Heart right ventricle (tissue), 16 donors: ENCODE measurements around the gene GHSR. TPM values are rescaled to one million over a fixed set of nuclear protein-coding genes. Genes with fewer than 3 reads are reported as not detected.

Experiments used
- ATAC-seq, 8 donors: fragments of 200-7000 bp; cut with Tn5 transposase; one replicate each; pipeline ENCODE4 v1.9.1; 2020; ENCODE audit warnings: mild to moderate bottlenecking in 8 of 8, moderate library complexity in 8 of 8, moderate number of reproducible peaks in 1 of 8
- DNase-seq, 2 donors: peaks; one replicate each; pipeline ENCODE4 v3.0.0-alpha.2; 2020
- H3K27ac ChIP-seq, 10 donors: fragments of 200-600 bp; sonication (generic) in 2 of 10; one replicate each; pipeline versions ENCODE4 v1.5.0 to v1.8.0; 2020 to 2022; ENCODE audit warnings: mild to moderate bottlenecking in 3 of 10
- H3K27me3 ChIP-seq, 7 donors: fragments of 200-600 bp; one replicate each; pipeline ENCODE4 v1.8.0; 2021 to 2022; ENCODE audit warnings: mild to moderate bottlenecking in 2 of 7
- H3K36me3 ChIP-seq, 9 donors: fragments of 200-600 bp; sonication (generic) in 1 of 9; one replicate each; pipeline versions ENCODE4 v1.5.0 to v1.8.0; 2020 to 2022; ENCODE audit warnings: mild to moderate bottlenecking in 2 of 9
- H3K4me1 ChIP-seq, 9 donors: fragments of 200-600 bp; sonication (generic) in 1 of 9; one replicate each; pipeline versions ENCODE4 v1.5.0 to v1.8.0; 2020 to 2022; ENCODE audit warnings: mild to moderate bottlenecking in 4 of 9
- H3K4me3 ChIP-seq, 10 donors: fragments of 200-600 bp; sonication (generic) in 2 of 10; one replicate each; pipeline versions ENCODE4 v1.5.0 to v1.8.0; 2020 to 2022; ENCODE audit warnings: mild to moderate bottlenecking in 7 of 10, moderate library complexity in 2 of 10
- H3K9me3 ChIP-seq, 11 donors: fragments of 200-600 bp in 10 of 11; sonication (generic) in 2 of 11; one replicate each; pipeline versions ENCODE4 v1.5.0 to v1.8.0; 2013 to 2022; ENCODE audit warnings: mild to moderate bottlenecking in 2 of 11, control low read depth in 1 of 11, moderate library complexity in 1 of 11
- WGBS, 2 donors: extraction: QIAGEN DNeasy Blood & Tissue Kit; methylation state at CpG; one replicate each; pipeline ENCODE4 v1.1.7; 2013; ENCODE audit warnings: inconsistent platforms in 1 of 2; 5-methylcytosine and 5-hydroxymethylcytosine counted together
- intact Hi-C, 10 donors: fragments of 100-400 bp; cut with DNase I; formaldehyde crosslinking; loops; one replicate each; pipeline versions ENCODE4 v1.11.1 to v1.14.2; 2022
- polyA plus RNA-seq, 2 donors: library from polyadenylated mRNA; stranded (reverse); fragments of 200-250 nt; gene quantifications; one replicate each; pipeline ENCODE4 v1.2.3, GENCODE V29; 2013
- total RNA-seq, 10 donors: library from RNA; stranded (reverse); fragmentation: NEBNext Ultra II Directional in 3 of 10; extraction: Animal tissue kit (Norgen Biotek cat#: 25700) in 3 of 10; gene quantifications; one replicate each; pipeline versions ENCODE4 v1.2.1 to v1.2.4, GENCODE V29; 2021 to 2023
- TF ChIP-seq, protein P1 (sequence below), 9 donors: fragments of 200-600 bp; sonication (generic) in 2 of 9; IDR thresholded peaks; one replicate each; pipeline versions ENCODE4 v1.5.0 to v1.8.0; 2021 to 2022; ENCODE audit warnings: antibody characterized with exemption in 9 of 9, mild to moderate bottlenecking in 5 of 9, moderate library complexity in 1 of 9
- donor health status: Arrhythmogenic right ventricular cardiomyopathy.
- donor health status: ischemic (EF 13 %, LVEDD 7.1; RV severe dilation, severe dysfunction).
- donor health status: healthy with polysubstance abuse.
- donor health status: DM: no; HTN: yes; CAD: no.
- donor health status: DM: no; HTN: no; CAD: no.
- donor health status: ischemic (EF 25% LVEDD 6.9; RV normal size, moderate dysfunction).
- donor health status: ischemic (EF 25% LVEDD 5.7; RV mildly dilated, moderate dysfunction).
- donor health status: healthy.
- donor health status: DM: yes; HTN: yes; CAD: no.
- donor health status: Ischemic cardiomyopathy.
- donor health status: ischemic (EF 35%, LVEDD 5.7; RV mildly dilated, moderate dysfunction).
- donor health status: nonischemic (EF 11% LVEDD 7.7; RV severe dilation, severe dysfunction).
- donor health status: DM: yes; HTN: yes; CAD: no.
- donor health status: PGD.
- donor health status: ischemic (EF 29% LVEDD 5.4; RV normal size, mild dysfunction).
- donor health status: nonischemic (EF 23%, LVEDD 6.1; RV moderate dilation, normal function).

GHSR gene
- total and polyA plus RNA-seq, 12 donors: not detected

DNA sequence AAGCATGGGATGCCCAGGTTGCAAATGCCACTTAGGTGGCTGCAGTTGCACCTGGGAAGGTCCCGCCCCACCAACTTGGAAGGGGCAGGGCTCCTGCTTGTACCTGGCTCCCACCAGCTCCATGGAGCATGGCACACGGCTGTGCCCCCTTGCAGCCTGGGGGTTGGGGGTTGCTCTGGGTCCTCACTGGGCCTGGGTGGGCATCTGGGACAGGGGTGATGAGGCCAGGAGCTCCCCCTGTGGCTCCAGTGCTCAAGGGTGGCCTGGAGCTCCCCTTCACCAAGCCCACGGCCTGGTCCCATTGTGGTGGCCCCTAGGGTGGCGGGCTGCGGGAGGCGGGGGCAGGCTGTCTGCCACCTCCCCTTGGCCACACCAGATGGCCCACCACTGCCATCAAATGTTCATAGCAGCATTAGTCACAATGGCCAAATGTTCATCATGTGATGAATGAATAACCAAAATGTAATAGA lies 36.7 kb downstream of the GHSR start:
- DNase-seq: no peak
- TF ChIP-seq, protein P1, sequence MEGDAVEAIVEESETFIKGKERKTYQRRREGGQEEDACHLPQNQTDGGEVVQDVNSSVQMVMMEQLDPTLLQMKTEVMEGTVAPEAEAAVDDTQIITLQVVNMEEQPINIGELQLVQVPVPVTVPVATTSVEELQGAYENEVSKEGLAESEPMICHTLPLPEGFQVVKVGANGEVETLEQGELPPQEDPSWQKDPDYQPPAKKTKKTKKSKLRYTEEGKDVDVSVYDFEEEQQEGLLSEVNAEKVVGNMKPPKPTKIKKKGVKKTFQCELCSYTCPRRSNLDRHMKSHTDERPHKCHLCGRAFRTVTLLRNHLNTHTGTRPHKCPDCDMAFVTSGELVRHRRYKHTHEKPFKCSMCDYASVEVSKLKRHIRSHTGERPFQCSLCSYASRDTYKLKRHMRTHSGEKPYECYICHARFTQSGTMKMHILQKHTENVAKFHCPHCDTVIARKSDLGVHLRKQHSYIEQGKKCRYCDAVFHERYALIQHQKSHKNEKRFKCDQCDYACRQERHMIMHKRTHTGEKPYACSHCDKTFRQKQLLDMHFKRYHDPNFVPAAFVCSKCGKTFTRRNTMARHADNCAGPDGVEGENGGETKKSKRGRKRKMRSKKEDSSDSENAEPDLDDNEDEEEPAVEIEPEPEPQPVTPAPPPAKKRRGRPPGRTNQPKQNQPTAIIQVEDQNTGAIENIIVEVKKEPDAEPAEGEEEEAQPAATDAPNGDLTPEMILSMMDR (IDR thresholded peaks at IDR 0.05): no peak
- H3K4me1 ChIP-seq: no peaks in the 10 kb centered on the region
- no peak overlapping the region for H3K27ac ChIP-seq
- no peaks in the 10 kb centered on the region for H3K9me3 ChIP-seq
- ATAC-seq: no peak
- intact Hi-C loops: no loop called here
- H3K4me3 ChIP-seq: no peak overlapping the region
- H3K36me3 ChIP-seq: no peaks in the 10 kb centered on the region
- WGBS, 2 donors: 92 to 93% methylated on average over 6 of the region's 6 CpGs
- H3K27me3 ChIP-seq: peaks cover 0 to 6% (median 0%) of the 10 kb centered on the region in 7 donors

DNA sequence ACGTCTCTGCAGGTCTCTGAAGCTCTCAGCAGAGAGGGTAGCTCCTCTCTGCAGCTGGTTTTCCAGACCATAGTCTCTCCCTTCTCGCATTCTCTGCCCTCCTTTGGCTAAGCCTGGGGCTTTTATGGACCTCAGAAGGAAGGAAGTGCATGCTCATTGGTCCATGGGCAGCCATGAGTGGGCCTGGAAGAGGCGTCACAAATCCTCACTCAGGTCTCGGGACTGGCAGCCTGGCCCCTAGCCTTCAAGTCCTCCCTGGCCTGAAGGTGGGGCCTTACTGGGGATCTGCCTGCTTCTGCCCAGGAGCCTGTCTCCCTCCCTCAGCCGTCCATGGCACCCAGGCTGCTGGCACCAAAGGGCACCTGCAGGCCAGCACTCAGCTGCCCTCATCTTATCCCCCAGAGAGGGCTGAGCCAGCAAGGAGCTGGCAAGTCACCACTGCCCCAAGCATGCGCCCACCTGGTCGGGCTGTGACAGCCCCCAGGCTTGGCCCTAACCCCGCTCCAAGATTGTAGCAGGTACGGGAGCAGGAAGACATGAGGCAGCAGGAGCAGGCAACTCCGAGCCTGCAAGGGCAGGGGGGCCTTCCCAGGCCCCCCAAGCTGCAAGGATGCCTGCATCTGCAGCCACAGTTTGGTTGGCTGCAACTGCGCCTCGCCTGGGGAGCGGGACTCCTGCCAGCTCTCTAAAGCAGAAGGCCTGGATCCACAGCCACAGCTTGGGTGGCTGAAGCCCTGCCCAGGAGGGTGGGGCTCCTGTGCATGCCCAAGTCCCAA lies 37.4 kb downstream of the GHSR start:
- intact Hi-C loops: no loop called here
- no peak overlapping the region for H3K27ac ChIP-seq
- no peaks in the 10 kb centered on the region for H3K4me1 ChIP-seq
- H3K27me3 ChIP-seq: peaks cover 0 to 6% (median 0%) of the 10 kb centered on the region in 7 donors
- no peak overlapping the region for H3K4me3 ChIP-seq
- H3K36me3 ChIP-seq: no peaks in the 10 kb centered on the region
- ATAC-seq (no peak), DNase-seq (no peak)
- TF ChIP-seq, protein P1 (IDR thresholded peaks at IDR 0.05): no peak
- WGBS, 2 donors: 82 to 87% methylated on average over 13 of the region's 13 CpGs
- H3K9me3 ChIP-seq: no peaks in the 10 kb centered on the region

DNA sequence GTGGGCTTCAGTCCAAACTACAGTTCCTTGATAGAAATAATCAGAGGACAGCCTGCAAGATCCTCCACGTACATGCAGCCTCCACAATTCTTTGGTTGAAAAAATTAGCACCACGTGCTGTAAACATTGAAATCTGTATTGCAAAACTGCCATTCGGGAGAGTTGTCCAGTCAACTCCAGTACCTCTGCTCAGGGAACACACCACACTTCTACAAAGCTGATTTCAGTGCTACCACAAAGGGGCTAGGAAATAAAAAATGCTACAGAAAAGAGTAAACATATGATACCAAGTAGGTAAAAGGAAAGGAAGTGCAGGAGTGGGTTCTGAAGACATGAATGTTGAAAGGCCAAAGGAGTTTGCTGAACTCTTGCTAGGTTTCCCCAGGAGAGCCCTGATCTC lies 40.4 kb downstream of the GHSR start:
- H3K27ac ChIP-seq: no peak overlapping the region
- TF ChIP-seq, protein P1 (IDR thresholded peaks at IDR 0.05): no peak
- no peaks in the 10 kb centered on the region for H3K36me3 ChIP-seq
- no peaks in the 10 kb centered on the region for H3K4me1 ChIP-seq
- H3K27me3 ChIP-seq: peaks cover 0 to 5% (median 0%) of the 10 kb centered on the region in 7 donors
- 87% methylated on average over 3 of the region's 3 CpGs for WGBS, 2 donors
- no peak for DNase-seq
- H3K4me3 ChIP-seq: no peak overlapping the region
- ATAC-seq: no peak
- intact Hi-C loops: no loop called here
- H3K9me3 ChIP-seq: no peaks in the 10 kb centered on the region

DNA sequence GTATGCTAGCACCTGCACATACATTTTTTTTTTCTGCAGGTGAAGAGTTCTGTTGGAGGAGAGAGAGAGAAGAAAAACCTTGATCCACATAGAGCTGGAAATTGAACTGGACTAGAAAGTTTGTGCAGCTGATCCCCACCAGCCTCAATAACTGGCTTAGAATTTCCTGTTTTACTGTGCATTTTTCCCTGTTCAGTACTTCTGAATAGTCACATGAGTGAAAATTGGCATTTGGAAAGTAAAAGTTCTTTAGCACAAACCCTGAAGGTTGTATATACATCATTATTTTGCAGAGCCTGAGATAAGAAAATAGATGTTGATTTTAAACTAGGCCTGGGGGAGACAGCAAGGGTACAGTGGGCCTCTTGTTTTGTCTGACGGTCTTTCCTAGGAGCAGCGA lies 42.3 kb downstream of the GHSR start:
- Histone ChIP-seq H3K27me3 (no peaks in the 10 kb centered on the region), H3K36me3 (peaks cover 0 to 19% (median 0%) of the 10 kb centered on the region in 9 donors), H3K27ac (no peak overlapping the region), H3K4me1 (no peaks in the 10 kb centered on the region), H3K4me3 (no peak overlapping the region), H3K9me3 (no peaks in the 10 kb centered on the region)
- TF ChIP-seq, protein P1 (IDR thresholded peaks at IDR 0.05): no peak
- ATAC-seq: no peak
- WGBS, 2 donors: 91 to 93% methylated on average over 2 of the region's 2 CpGs
- no peak for DNase-seq
- intact Hi-C loops: no loop called here
